ENCODE measurements around the gene SLC25A29. TPM values are rescaled to one million over a fixed set of nuclear protein-coding genes. Genes with fewer than 3 reads are reported as not detected.

SLC25A29 gene
- total RNA-seq, 2 donors from 2014 or later, result 234 to 263 TPM

GRCh38 chr14:100348784-100349685, 42.8 kb upstream of the SLC25A29 start:
- Histone ChIP-seq H3K9ac (ENCODE audit: extremely low read depth, low read length, poor library complexity, severe bottlenecking) (peak overlapping the region; percentile 8), H3K27me3 (ENCODE audit: control insufficient read depth, insufficient read depth, low read length, poor library complexity, severe bottlenecking) (no peaks in the 10 kb centered on the region), H3K4me3 (ENCODE audit: low read length) (no peak overlapping the region), H3K36me3 (ENCODE audit: control insufficient read depth, insufficient read depth, low read length) (peaks cover 81% of the 10 kb centered on the region), H3K27ac (ENCODE audit: low read depth, low read length) (no peak overlapping the region), H3K4me1 (ENCODE audit: control insufficient read depth, insufficient read depth, low read length) (peaks cover 20% of the 10 kb centered on the region), H3K9me3 (ENCODE audit: control insufficient read depth, low read length) (peaks cover 5% of the 10 kb centered on the region)
- Mint-ChIP-seq H3K27me3 (ENCODE audit: insufficient read depth) (no peaks in the 10 kb centered on the region), H3K9me3 (peaks cover 2% of the 10 kb centered on the region), H3K36me3 (ENCODE audit: low read depth) (peaks cover 63% of the 10 kb centered on the region), H3K4me1 (peaks cover 32% of the 10 kb centered on the region), H3K4me3 (no peak overlapping the region), H3K27ac (no peak overlapping the region)
- 78 to 85% methylated on average over 11 to 14 of the region's 14 CpGs for WGBS, 2 experiments (ENCODE audit: insufficient coverage in 1 of 2, insufficient read length in 1 of 2)
- peak; percentile 68 for DNase-seq
- TF ChIP-seq CTCF (conservative IDR thresholded peaks at IDR 0.05), result no peak

GRCh38 chr14:100348253-100348729, 42.0 kb upstream of the SLC25A29 start:
- Mint-ChIP-seq H3K4me1 (peaks cover 32% of the 10 kb centered on the region), H3K27ac (no peak overlapping the region), H3K27me3 (ENCODE audit: insufficient read depth) (no peaks in the 10 kb centered on the region), H3K36me3 (ENCODE audit: low read depth) (peaks cover 63% of the 10 kb centered on the region), H3K4me3 (no peak overlapping the region), H3K9me3 (peaks cover 6% of the 10 kb centered on the region)
- peaks cover 81% of the 10 kb centered on the region for H3K36me3 ChIP-seq (ENCODE audit: control insufficient read depth, insufficient read depth, low read length)
- no peak overlapping the region for H3K27ac ChIP-seq (ENCODE audit: low read depth, low read length)
- 93 to 99% methylated on average over 11 to 12 of the region's 12 CpGs for WGBS, 2 experiments (ENCODE audit: insufficient coverage in 1 of 2, insufficient read length in 1 of 2)
- peaks cover 5% of the 10 kb centered on the region for H3K9me3 ChIP-seq (ENCODE audit: control insufficient read depth, low read length)
- no peak for DNase-seq
- H3K4me3 ChIP-seq (ENCODE audit: low read length), result no peak overlapping the region
- H3K27me3 ChIP-seq (ENCODE audit: control insufficient read depth, insufficient read depth, low read length, poor library complexity, severe bottlenecking), result no peaks in the 10 kb centered on the region
- TF ChIP-seq CTCF (conservative IDR thresholded peaks at IDR 0.05), result no peak
- peaks cover 20% of the 10 kb centered on the region for H3K4me1 ChIP-seq (ENCODE audit: control insufficient read depth, insufficient read depth, low read length)
- H3K9ac ChIP-seq (ENCODE audit: extremely low read depth, low read length, poor library complexity, severe bottlenecking), result no peak overlapping the region

- Mint-ChIP-seq H3K36me3 (ENCODE audit: low read depth) (peaks cover 66% of the 10 kb centered on the region), H3K9me3 (peaks cover 6% of the 10 kb centered on the region), H3K27ac (no peak overlapping the region), H3K4me1 (peaks cover 32% of the 10 kb centered on the region), H3K27me3 (ENCODE audit: insufficient read depth) (no peaks in the 10 kb centered on the region), H3K4me3 (no peak overlapping the region)
- H3K27ac ChIP-seq (ENCODE audit: low read depth, low read length), result no peak overlapping the region
- H3K4me1 ChIP-seq (ENCODE audit: control insufficient read depth, insufficient read depth, low read length), result peaks cover 20% of the 10 kb centered on the region
- WGBS, 2 experiments (ENCODE audit: insufficient coverage in 1 of 2, insufficient read length in 1 of 2), result 92 to 95% methylated on average over 11 to 12 of the region's 12 CpGs
- no peak for DNase-seq
- peaks cover 81% of the 10 kb centered on the region for H3K36me3 ChIP-seq (ENCODE audit: control insufficient read depth, insufficient read depth, low read length)
- TF ChIP-seq CTCF (conservative IDR thresholded peaks at IDR 0.05), result no peak
- H3K4me3 ChIP-seq (ENCODE audit: low read length), result no peak overlapping the region
- H3K9ac ChIP-seq (ENCODE audit: extremely low read depth, low read length, poor library complexity, severe bottlenecking), result no peak overlapping the region
- H3K27me3 ChIP-seq (ENCODE audit: control insufficient read depth, insufficient read depth, low read length, poor library complexity, severe bottlenecking), result no peaks in the 10 kb centered on the region
- H3K9me3 ChIP-seq (ENCODE audit: control insufficient read depth, low read length), result no peaks in the 10 kb centered on the region
Measured at GRCh38 chr14:100346306-100347091, 40.3 kb upstream of the SLC25A29 start.

Data from endodermal cell (in vitro differentiated cells).